CD14-positive monocyte (primary cell): ENCODE data around the gene SAP30BP. TPM values are rescaled to one million over a fixed set of nuclear protein-coding genes. Genes with fewer than 3 reads are reported as not detected.
A peak's percentile ranks its signal among the peaks of the same experiment; 100 is the strongest.

Experiments used
- DNase-seq, 3 donors: peaks; one replicate each; pipeline ENCODE4 v3.0.0-alpha.2; 2011 to 2022
- H2AFZ ChIP-seq: 2 replicates; pipeline ENCODE4 v1.6.0; 2012; ENCODE audit warnings: mild to moderate bottlenecking, low read depth, low read length, inconsistent platforms; ENCODE audit not compliant: insufficient read depth, poor library complexity, severe bottlenecking
- H3K27ac ChIP-seq, 2 donors: 1 replicate in 1 of 2; 2 replicates in 1 of 2; pipeline ENCODE4 v1.5.1; 2012 to 2013; ENCODE audit warnings: low read length in 2 of 2, control low read depth in 1 of 2, inconsistent platforms in 1 of 2, low read depth in 1 of 2, mild to moderate bottlenecking in 1 of 2
- H3K27me3 ChIP-seq, 2 donors: one replicate each; pipeline versions ENCODE4 v1.6.0 to v1.6.1; 2011 to 2013; ENCODE audit warnings: low read length in 2 of 2; ENCODE audit not compliant: control insufficient read depth in 2 of 2, insufficient read depth in 2 of 2
- H3K36me3 ChIP-seq, 2 donors: replicated peaks in 1 of 2; 1 replicate in 1 of 2; 2 replicates in 1 of 2; pipeline versions ENCODE4 v1.5.1 to v1.6.1; 2012 to 2013; ENCODE audit warnings: low read length in 2 of 2, control low read depth in 1 of 2, inconsistent platforms in 1 of 2, mild to moderate bottlenecking in 1 of 2; ENCODE audit not compliant: insufficient read depth in 2 of 2, control insufficient read depth in 1 of 2
- H3K4me1 ChIP-seq, 2 donors: 1 replicate in 1 of 2; 2 replicates in 1 of 2; pipeline versions ENCODE4 v1.5.1 to v1.6.1; 2012 to 2013; ENCODE audit warnings: low read length in 2 of 2, control low read depth in 1 of 2, inconsistent platforms in 1 of 2, mild to moderate bottlenecking in 1 of 2, moderate library complexity in 1 of 2; ENCODE audit not compliant: insufficient read depth in 2 of 2, control insufficient read depth in 1 of 2
- H3K4me2 ChIP-seq: replicated peaks from 2 replicates; pipeline ENCODE3; 2012; ENCODE audit warnings: low read length, moderate library complexity, mild to moderate bottlenecking; ENCODE audit not compliant: poor library complexity, severe bottlenecking; ENCODE audit errors: extremely low read depth
- H3K4me3 ChIP-seq, 3 experiments: fragments of 200-600 bp in 1 of 3; sonication (generic) in 1 of 3; replicated peaks in 1 of 3; 1 replicate in 2 of 3; 2 replicates in 1 of 3; pipeline ENCODE4 v1.5.1; 2011 to 2013; ENCODE audit warnings: low read length in 3 of 3, mild to moderate bottlenecking in 3 of 3, control low read depth in 2 of 3, low read depth in 2 of 3, inconsistent platforms in 1 of 3, moderate library complexity in 1 of 3
- H3K79me2 ChIP-seq: 2 replicates; pipeline ENCODE4 v1.6.0; 2012; ENCODE audit warnings: mild to moderate bottlenecking, control low read depth, inconsistent platforms, low read length, moderate library complexity; ENCODE audit not compliant: insufficient read depth
- H3K9ac ChIP-seq: 2 replicates; pipeline ENCODE4 v1.6.0; 2017; ENCODE audit warnings: low read length, mild to moderate bottlenecking; ENCODE audit not compliant: insufficient read depth, poor library complexity, severe bottlenecking
- H3K9me3 ChIP-seq, 2 donors: replicated peaks in 1 of 2; 1 replicate in 1 of 2; 2 replicates in 1 of 2; pipeline versions ENCODE4 v1.5.1 to v1.6.1; 2012 to 2013; ENCODE audit warnings: low read length in 2 of 2, control low read depth in 1 of 2; ENCODE audit not compliant: control insufficient read depth in 1 of 2, insufficient read depth in 1 of 2
- H4K20me1 ChIP-seq: 2 replicates; pipeline ENCODE4 v1.6.0; 2012; ENCODE audit warnings: mild to moderate bottlenecking, low read length, control low read depth, moderate library complexity; ENCODE audit not compliant: insufficient read depth
- H3K27ac Mint-ChIP-seq, 7 donors: one replicate each; pipeline ENCODE4 v1.8.0; 2020; ENCODE audit warnings: mild to moderate bottlenecking in 7 of 7, mixed read lengths in 7 of 7, moderate library complexity in 6 of 7, inconsistent platforms in 2 of 7
- H3K27me3 Mint-ChIP-seq, 3 donors: one replicate each; pipeline ENCODE4 v1.8.0; 2021 to 2022; ENCODE audit warnings: low read depth in 3 of 3, mild to moderate bottlenecking in 3 of 3, mixed read lengths in 3 of 3, moderate library complexity in 3 of 3, inconsistent platforms in 1 of 3
- H3K36me3 Mint-ChIP-seq, 2 donors: one replicate each; pipeline ENCODE4 v1.8.0; 2020; ENCODE audit warnings: mixed read lengths in 2 of 2, inconsistent platforms in 1 of 2, mild to moderate bottlenecking in 1 of 2
- H3K4me1 Mint-ChIP-seq: one replicate; pipeline ENCODE4 v1.8.0; 2020; ENCODE audit warnings: mild to moderate bottlenecking, mixed read lengths
- H3K4me3 Mint-ChIP-seq, 2 donors: one replicate each; pipeline ENCODE4 v1.8.0; 2020; ENCODE audit warnings: mild to moderate bottlenecking in 2 of 2, mixed read lengths in 2 of 2, moderate library complexity in 1 of 2
- H3K9me3 Mint-ChIP-seq, 7 donors: one replicate each; pipeline ENCODE4 v1.8.0; 2020 to 2022; ENCODE audit warnings: mixed read lengths in 7 of 7, mild to moderate bottlenecking in 6 of 7, moderate library complexity in 6 of 7, inconsistent platforms in 2 of 7
- WGBS: methylation state at CpG from one replicate; pipeline ENCODE4 v1.1.5; 2013; ENCODE audit warnings: missing lambda C conversion rate; ENCODE audit not compliant: insufficient coverage; 5-methylcytosine and 5-hydroxymethylcytosine counted together
- intact Hi-C, 2 donors: fragments of 100-400 bp; cut with micrococcal nuclease; formaldehyde crosslinking; loops; one replicate each; pipeline versions ENCODE4 v1.15.0 to v1.15.1; 2023
- polyA plus RNA-seq, 3 donors: library from polyadenylated mRNA; depleted of rRNA in 1 of 3; unstranded in 2 of 3; stranded (reverse) in 1 of 3; fragments of 300-500 nt in 2 of 3; fragments of >200 nt in 1 of 3; fragmentation: Illumina TruSeq in 2 of 3; gene quantifications; 1 replicate in 2 of 3; 2 replicates in 1 of 3; pipeline ENCODE4 v1.2.3, GENCODE V29; 2012 to 2021
- TF ChIP-seq, protein P1 (sequence below): fragments of 200-600 bp; IDR thresholded peaks from one replicate; pipeline ENCODE4 v1.8.0; 2022; ENCODE audit warnings: antibody characterized with exemption, mild to moderate bottlenecking

SAP30BP gene
- polyA plus RNA-seq, 3 donors = 43.8 to 130 (median 61.6) TPM

DNA sequence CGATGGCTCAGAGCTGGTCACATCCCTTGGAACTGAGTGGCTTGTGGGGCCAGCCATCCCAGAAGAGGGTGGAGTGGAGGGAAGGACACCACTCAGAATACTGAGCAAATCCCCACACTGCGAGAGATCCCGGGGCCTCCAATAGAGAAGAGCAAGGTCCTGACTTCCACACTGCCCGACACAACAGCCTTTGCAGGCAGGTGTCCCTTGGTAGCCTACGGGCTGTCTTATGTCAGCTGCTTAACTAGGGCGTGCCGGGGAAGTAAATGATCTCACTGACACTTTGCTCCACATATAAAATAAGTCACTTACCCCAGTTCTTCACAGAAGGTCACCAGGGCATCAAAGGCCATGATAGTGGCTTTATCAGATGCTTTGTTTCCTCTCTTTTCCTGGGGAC lies 16.3 kb upstream of the SAP30BP start:
- Mint-ChIP-seq H3K4me1 (peaks cover 37% of the 10 kb centered on the region), H3K4me3 (no peak overlapping the region), H3K9me3 (peaks cover 0 to 2% (median 0%) of the 10 kb centered on the region in 7 donors), H3K27me3 (peaks cover 0 to 3% (median 0%) of the 10 kb centered on the region in 3 donors), H3K36me3 (peaks cover 38 to 74% of the 10 kb centered on the region in 2 donors), H3K27ac (no peak overlapping the region)
- H3K79me2 ChIP-seq = no peaks in the 10 kb centered on the region
- no peak overlapping the region for H3K9ac ChIP-seq
- H3K4me2 ChIP-seq = no peak overlapping the region
- H4K20me1 ChIP-seq = no peaks in the 10 kb centered on the region
- no peaks in the 10 kb centered on the region for H3K27me3 ChIP-seq
- intact Hi-C loops = no loop called here
- no peak overlapping the region for H3K4me3 ChIP-seq
- no peak overlapping the region for H3K27ac ChIP-seq
- H2AFZ ChIP-seq = no peak overlapping the region
- 100% methylated on average over 3 of the region's 7 CpGs for WGBS
- peaks cover 34 to 39% of the 10 kb centered on the region in 2 donors for H3K36me3 ChIP-seq
- peaks cover 29 to 33% of the 10 kb centered on the region in 2 donors for H3K4me1 ChIP-seq
- H3K9me3 ChIP-seq = no peaks in the 10 kb centered on the region
- DNase-seq = no peak
- TF ChIP-seq, protein P1, sequence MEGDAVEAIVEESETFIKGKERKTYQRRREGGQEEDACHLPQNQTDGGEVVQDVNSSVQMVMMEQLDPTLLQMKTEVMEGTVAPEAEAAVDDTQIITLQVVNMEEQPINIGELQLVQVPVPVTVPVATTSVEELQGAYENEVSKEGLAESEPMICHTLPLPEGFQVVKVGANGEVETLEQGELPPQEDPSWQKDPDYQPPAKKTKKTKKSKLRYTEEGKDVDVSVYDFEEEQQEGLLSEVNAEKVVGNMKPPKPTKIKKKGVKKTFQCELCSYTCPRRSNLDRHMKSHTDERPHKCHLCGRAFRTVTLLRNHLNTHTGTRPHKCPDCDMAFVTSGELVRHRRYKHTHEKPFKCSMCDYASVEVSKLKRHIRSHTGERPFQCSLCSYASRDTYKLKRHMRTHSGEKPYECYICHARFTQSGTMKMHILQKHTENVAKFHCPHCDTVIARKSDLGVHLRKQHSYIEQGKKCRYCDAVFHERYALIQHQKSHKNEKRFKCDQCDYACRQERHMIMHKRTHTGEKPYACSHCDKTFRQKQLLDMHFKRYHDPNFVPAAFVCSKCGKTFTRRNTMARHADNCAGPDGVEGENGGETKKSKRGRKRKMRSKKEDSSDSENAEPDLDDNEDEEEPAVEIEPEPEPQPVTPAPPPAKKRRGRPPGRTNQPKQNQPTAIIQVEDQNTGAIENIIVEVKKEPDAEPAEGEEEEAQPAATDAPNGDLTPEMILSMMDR = no peak

GRCh38 chr17:75652341-75652740 lies 14.8 kb upstream of the SAP30BP start:
- H3K27me3 Mint-ChIP-seq = peaks cover 0 to 3% (median 0%) of the 10 kb centered on the region in 3 donors
- H3K4me1 Mint-ChIP-seq = peaks cover 27% of the 10 kb centered on the region
- H3K9ac ChIP-seq = no peak overlapping the region
- H3K27ac Mint-ChIP-seq = no peak overlapping the region
- H3K27ac ChIP-seq = peak overlapping the region in 1 of 2 donors; percentile 45
- no peak for DNase-seq
- 100% methylated on average over 1 of the region's 5 CpGs for WGBS
- no peaks in the 10 kb centered on the region for H3K9me3 ChIP-seq
- peaks cover 22 to 25% of the 10 kb centered on the region in 2 donors for H3K4me1 ChIP-seq
- H3K36me3 ChIP-seq = peaks cover 40 to 45% of the 10 kb centered on the region in 2 donors
- no peaks in the 10 kb centered on the region for H4K20me1 ChIP-seq
- H3K27me3 ChIP-seq = no peaks in the 10 kb centered on the region
- H3K36me3 Mint-ChIP-seq = peaks cover 44 to 86% of the 10 kb centered on the region in 2 donors
- H3K4me3 ChIP-seq = no peak overlapping the region
- TF ChIP-seq, protein P1 = no peak
- intact Hi-C loops = no loop called here
- H3K4me3 Mint-ChIP-seq = no peak overlapping the region
- no peak overlapping the region for H2AFZ ChIP-seq
- no peak overlapping the region for H3K4me2 ChIP-seq
- H3K9me3 Mint-ChIP-seq = peaks cover 0 to 2% (median 0%) of the 10 kb centered on the region in 7 donors
- H3K79me2 ChIP-seq = no peaks in the 10 kb centered on the region
